Esophagus muscularis mucosa (tissue), 4 donors: Measurements from ENCODE around the gene PARD3B. TPM values are rescaled to one million over a fixed set of nuclear protein-coding genes. Genes with fewer than 3 reads are reported as not detected.

ENCODE experiments used
- DNase-seq: peaks from one replicate; pipeline ENCODE4 v3.0.0-alpha.2; 2017; ENCODE audit errors: extremely low spot score
- H3K27ac ChIP-seq, 4 donors: fragments of 200-600 bp; sonication (generic); replicated peaks in 1 of 4; 1 replicate in 3 of 4; 2 replicates in 1 of 4; pipeline ENCODE4 v1.5.1; 2016 to 2019; ENCODE audit warnings: mild to moderate bottlenecking in 1 of 4
- H3K27me3 ChIP-seq, 4 donors: fragments of 200-600 bp; sonication (generic); one replicate each; pipeline versions ENCODE4 v1.5.1 to v1.6.0; 2016 to 2019
- H3K36me3 ChIP-seq, 4 donors: fragments of 200-600 bp; sonication (generic); one replicate each; pipeline ENCODE4 v1.5.1; 2016 to 2019
- H3K4me1 ChIP-seq, 4 donors: fragments of 200-600 bp; sonication (generic); one replicate each; pipeline ENCODE4 v1.5.1; 2016 to 2019
- H3K4me3 ChIP-seq, 4 donors: fragments of 200-600 bp; sonication (generic); 1 replicate in 2 of 4; 2 replicates in 2 of 4; pipeline ENCODE4 v1.5.1; 2016 to 2019; ENCODE audit warnings: mild to moderate bottlenecking in 4 of 4, moderate library complexity in 1 of 4
- H3K9me3 ChIP-seq, 4 donors: fragments of 200-600 bp; sonication (generic); 1 replicate in 3 of 4; 2 replicates in 1 of 4; pipeline ENCODE4 v1.5.1; 2016 to 2019
- EP300 ChIP-seq: sonication (generic); formaldehyde crosslinking; IDR thresholded peaks from one replicate; pipeline ENCODE4 v1.6.1; 2017; ENCODE audit warnings: antibody characterized with exemption
- POLR2A ChIP-seq: fragments of 450-650 bp; IDR thresholded peaks from one replicate; pipeline ENCODE4 v1.6.1; 2017; ENCODE audit warnings: antibody characterized with exemption, moderate library complexity, mild to moderate bottlenecking, low read depth
- POLR2AphosphoS5 ChIP-seq, 2 donors: sonication (generic); formaldehyde crosslinking; IDR thresholded peaks; one replicate each; pipeline ENCODE4 v1.6.1; 2017; ENCODE audit warnings: antibody characterized with exemption in 2 of 2
- WGBS: methylation state at CpG from one replicate; pipeline ENCODE4 v1.1.5; 2018; 5-methylcytosine and 5-hydroxymethylcytosine counted together
- intact Hi-C: fragments of 100-400 bp; cut with DNase I; formaldehyde crosslinking; loops from one replicate; pipeline ENCODE4 v1.15.1; 2023
- total RNA-seq, 4 donors: library from RNA; depleted of rRNA; stranded (reverse); fragments of >200 nt; gene quantifications; one replicate each; pipeline versions ENCODE4 v1.1.0 to v1.2.1, GENCODE V29; 2016
- TF ChIP-seq, protein P1 (sequence below), 3 experiments: fragments of 200-600 bp in 2 of 3; fragments of 450-650 bp in 1 of 3; sonication (generic) in 2 of 3; IDR thresholded peaks; one replicate each; pipeline ENCODE4 v1.5.1; 2017 to 2019; ENCODE audit warnings: antibody characterized with exemption in 3 of 3, mild to moderate bottlenecking in 2 of 3, moderate library complexity in 1 of 3

PARD3B gene
- total RNA-seq, 4 donors from 2014 or later = 24.2 to 40.8 (median 32.5) TPM

DNA sequence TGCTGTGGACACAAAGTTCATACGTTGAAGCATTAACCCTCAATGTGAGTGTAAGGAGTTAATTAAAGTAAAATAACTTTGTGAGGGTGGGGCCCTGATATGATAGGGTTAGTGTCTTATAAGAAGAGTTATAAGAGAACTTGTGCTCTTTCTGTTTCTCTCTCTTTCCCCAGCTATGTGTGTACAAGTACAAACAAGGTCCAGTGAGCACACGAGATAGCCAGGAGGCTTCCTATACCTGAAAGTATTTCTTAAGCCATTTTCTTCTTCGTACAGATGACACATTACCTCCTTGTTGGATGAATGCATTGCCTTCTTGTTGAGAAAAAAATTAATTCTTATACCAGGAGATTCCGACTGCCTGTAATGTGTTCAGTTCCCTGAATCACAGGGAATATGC, 301.2 kb downstream of the PARD3B start:
- Histone ChIP-seq H3K36me3 (no peaks in the 10 kb centered on the region), H3K27ac (no peak overlapping the region), H3K27me3 (no peaks in the 10 kb centered on the region), H3K9me3 (no peaks in the 10 kb centered on the region), H3K4me1 (peaks cover 3 to 20% (median 19%) of the 10 kb centered on the region in 4 donors), H3K4me3 (no peak overlapping the region)
- intact Hi-C loops = no loop called here
- no peak for DNase-seq
- WGBS = 88% methylated on average over 4 of the region's 4 CpGs
- TF ChIP-seq EP300 (no peak), POLR2A (no peak), POLR2AphosphoS5 (IDR thresholded peaks at IDR 0.05) (no peak)
- TF ChIP-seq, protein P1, sequence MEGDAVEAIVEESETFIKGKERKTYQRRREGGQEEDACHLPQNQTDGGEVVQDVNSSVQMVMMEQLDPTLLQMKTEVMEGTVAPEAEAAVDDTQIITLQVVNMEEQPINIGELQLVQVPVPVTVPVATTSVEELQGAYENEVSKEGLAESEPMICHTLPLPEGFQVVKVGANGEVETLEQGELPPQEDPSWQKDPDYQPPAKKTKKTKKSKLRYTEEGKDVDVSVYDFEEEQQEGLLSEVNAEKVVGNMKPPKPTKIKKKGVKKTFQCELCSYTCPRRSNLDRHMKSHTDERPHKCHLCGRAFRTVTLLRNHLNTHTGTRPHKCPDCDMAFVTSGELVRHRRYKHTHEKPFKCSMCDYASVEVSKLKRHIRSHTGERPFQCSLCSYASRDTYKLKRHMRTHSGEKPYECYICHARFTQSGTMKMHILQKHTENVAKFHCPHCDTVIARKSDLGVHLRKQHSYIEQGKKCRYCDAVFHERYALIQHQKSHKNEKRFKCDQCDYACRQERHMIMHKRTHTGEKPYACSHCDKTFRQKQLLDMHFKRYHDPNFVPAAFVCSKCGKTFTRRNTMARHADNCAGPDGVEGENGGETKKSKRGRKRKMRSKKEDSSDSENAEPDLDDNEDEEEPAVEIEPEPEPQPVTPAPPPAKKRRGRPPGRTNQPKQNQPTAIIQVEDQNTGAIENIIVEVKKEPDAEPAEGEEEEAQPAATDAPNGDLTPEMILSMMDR (IDR thresholded peaks at IDR 0.05) = no peak

DNA sequence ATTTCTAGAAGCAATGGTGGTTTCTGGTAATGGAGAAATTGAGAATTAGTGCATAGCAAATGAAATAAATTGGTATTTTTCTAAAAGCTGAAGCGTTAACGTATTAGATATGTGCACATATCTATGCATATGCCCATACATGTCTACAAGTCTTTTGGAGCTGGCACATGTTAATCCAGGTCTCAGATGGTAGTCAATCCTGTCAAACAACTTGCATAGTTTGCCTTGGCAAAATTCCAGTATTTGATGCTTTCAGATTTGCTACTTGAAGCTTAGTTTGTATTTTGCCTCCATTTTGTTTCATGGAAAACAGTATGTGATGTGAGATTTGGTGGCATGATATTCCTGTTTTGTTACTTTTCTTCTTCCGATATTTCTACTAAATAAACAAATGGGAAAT, 304.6 kb downstream of the PARD3B start:
- no peaks in the 10 kb centered on the region for H3K9me3 ChIP-seq
- H3K4me1 ChIP-seq = peaks cover 0 to 23% (median 16%) of the 10 kb centered on the region in 4 donors
- DNase-seq = no peak
- H3K27ac ChIP-seq = no peak overlapping the region
- intact Hi-C loops = no loop called here
- no peak overlapping the region for H3K4me3 ChIP-seq
- H3K27me3 ChIP-seq = no peaks in the 10 kb centered on the region
- no peaks in the 10 kb centered on the region for H3K36me3 ChIP-seq
- 97% methylated on average over 3 of the region's 3 CpGs for WGBS
- no peak for TF ChIP-seq POLR2A
- TF ChIP-seq POLR2AphosphoS5 (IDR thresholded peaks at IDR 0.05) = no peak
- TF ChIP-seq EP300 = no peak
- TF ChIP-seq, protein P1 (IDR thresholded peaks at IDR 0.05) = no peak

DNA sequence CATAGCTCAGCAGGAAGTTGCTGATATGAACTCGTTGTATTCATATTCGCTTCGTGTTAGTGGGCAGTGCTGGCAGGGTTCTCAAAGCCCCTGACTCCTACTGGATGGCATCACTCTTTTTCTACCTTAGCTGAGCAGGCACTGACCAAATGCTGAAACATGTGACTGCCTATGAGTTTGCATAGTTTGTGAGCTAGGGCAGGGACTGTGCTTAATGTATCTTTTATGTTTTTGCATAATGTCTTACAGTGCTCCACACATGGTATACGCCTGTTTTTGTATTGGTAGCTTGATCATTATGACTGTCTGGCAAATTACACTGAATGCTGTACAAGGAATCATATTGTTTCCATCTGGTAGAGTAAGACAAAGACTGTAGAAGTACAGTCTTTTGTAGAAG, 305.3 kb downstream of the PARD3B start:
- Histone ChIP-seq H3K9me3 (no peaks in the 10 kb centered on the region), H3K36me3 (no peaks in the 10 kb centered on the region), H3K27ac (no peak overlapping the region), H3K27me3 (no peaks in the 10 kb centered on the region), H3K4me1 (peaks cover 0 to 25% (median 16%) of the 10 kb centered on the region in 4 donors), H3K4me3 (no peak overlapping the region)
- no peak for DNase-seq
- TF ChIP-seq POLR2A = no peak
- no peak for TF ChIP-seq EP300
- TF ChIP-seq, protein P1 (IDR thresholded peaks at IDR 0.05) = no peak
- no peak for TF ChIP-seq POLR2AphosphoS5 (IDR thresholded peaks at IDR 0.05)
- intact Hi-C loops = no loop called here
- 79% methylated on average over 4 of the region's 4 CpGs for WGBS

DNA sequence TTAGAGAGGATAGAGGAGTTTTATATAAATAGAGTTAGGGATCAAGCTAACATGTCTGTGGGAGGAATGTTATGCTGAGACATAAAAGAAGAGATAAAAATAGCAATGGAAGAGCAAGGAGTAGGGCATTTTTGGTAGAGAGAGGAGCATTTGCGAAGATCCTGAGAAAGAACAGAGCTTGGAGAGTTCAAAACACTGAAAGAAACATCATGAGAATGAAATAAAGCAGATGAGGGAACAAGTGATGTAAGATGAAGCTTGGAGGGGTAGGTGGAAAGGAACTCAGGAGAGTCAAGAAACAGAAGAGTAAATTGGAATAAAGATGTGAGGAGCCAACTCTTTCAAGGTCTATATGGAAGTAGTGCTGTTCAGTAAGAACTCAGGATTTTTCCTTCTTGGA, 308.6 kb downstream of the PARD3B start:
- Histone ChIP-seq H3K9me3 (no peaks in the 10 kb centered on the region), H3K4me1 (peaks cover 0 to 25% (median 16%) of the 10 kb centered on the region in 4 donors), H3K4me3 (no peak overlapping the region), H3K27ac (peak overlapping the region; percentile 14 to 64 (median 51)), H3K36me3 (no peaks in the 10 kb centered on the region), H3K27me3 (no peaks in the 10 kb centered on the region)
- no peak for TF ChIP-seq POLR2A
- TF ChIP-seq EP300 = no peak
- TF ChIP-seq, protein P1 (IDR thresholded peaks at IDR 0.05) = no peak
- TF ChIP-seq POLR2AphosphoS5 (IDR thresholded peaks at IDR 0.05) = peak in 1 of 2 donors; percentile 19
- intact Hi-C loops = no loop called here
- WGBS = 59% methylated on average over 1 of the region's 1 CpG
- DNase-seq = no peak

DNA sequence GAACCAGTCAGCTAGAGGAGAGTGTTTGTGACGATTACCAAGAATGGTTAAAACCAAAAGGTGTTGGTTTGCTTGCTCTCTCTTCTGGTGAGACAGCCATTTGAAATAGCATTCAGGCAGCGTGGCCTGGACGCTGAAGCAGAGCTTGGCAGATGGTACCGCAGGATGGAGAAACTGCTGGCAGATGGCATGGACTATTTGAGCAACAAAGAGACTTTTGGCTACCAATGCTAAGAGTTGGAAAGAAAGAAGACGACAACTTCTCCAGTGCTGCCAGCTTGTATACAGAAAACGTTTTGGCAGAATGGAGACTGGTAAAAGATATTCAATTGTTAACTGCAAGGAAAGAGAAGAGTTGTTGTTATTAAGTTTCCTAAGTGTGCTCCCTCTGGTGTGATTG, 315.0 kb downstream of the PARD3B start:
- H3K27ac ChIP-seq = peak overlapping the region in 1 of 4 donors; percentile 10
- TF ChIP-seq POLR2A = no peak
- TF ChIP-seq POLR2AphosphoS5 (IDR thresholded peaks at IDR 0.05) = no peak
- no peak for TF ChIP-seq EP300
- TF ChIP-seq, protein P1 (IDR thresholded peaks at IDR 0.05) = no peak
- DNase-seq = no peak
- peaks cover 0 to 22% (median 10%) of the 10 kb centered on the region in 4 donors for H3K4me1 ChIP-seq
- intact Hi-C loops = no loop called here
- 59% methylated on average over 6 of the region's 6 CpGs for WGBS
- no peaks in the 10 kb centered on the region for H3K27me3 ChIP-seq
- H3K36me3 ChIP-seq = no peaks in the 10 kb centered on the region
- H3K9me3 ChIP-seq = no peaks in the 10 kb centered on the region
- no peak overlapping the region for H3K4me3 ChIP-seq
